Activated effector memory CD4-positive, alpha-beta T cell treated with anti-CD3 and anti-CD28 coated beads, Interleukin-2, amount 50 U/mL, for 16 hours (primary cell): Measurements from ENCODE around the gene PDE6B.
"Not testable (repeated sequence)": the region's sequence is repeated elsewhere in the genome, so short reads cannot be mapped to it uniquely, and the experiment has no call there.

Experiments used
- DNase-seq: peaks from one replicate; pipeline ENCODE4 v3.0.0-alpha.2; 2020

Gene PDE6B

DNA sequence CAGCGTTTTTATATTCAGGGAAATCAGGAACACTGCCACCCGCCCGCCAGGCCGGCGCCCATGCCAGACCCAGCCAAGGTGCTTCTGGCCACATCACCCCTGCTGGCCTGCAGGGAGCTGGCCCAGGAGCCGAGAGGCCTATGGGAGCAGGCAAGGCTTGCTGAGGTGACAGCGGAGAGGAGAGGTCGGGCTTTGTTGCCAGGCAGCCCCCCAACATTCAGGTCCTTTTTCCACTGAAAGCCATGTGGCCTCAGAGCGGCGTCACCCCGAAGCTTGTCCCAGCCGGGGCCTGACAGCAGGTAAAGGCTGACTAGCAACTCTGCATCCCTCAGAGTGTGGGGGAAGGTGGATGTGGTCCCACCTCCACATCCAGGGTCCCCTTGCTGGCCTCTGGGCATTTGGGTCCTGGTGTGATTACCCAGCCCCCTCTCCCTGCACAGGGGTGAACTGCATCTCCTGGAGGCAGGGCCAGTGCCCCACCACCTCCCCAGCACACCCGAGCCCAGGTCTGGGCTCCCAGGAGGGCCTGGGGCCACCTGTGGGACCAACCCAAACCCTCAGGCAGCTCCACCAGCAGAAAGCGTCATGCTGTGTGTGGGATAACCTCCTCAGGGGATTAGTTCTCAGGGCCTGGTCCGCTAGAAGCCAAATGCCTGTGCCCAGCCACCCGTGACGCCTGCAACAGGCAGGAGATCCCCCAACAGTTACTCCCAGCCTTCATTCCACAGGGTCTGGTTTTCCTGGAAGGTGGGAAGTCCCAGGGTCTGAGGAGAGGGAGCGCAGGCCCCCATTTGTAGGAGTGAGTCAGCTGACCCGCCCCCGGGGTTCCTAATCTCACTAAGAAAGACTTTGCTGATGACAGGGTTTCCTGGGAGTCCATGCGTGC is at the start of gene PDE6B:
PDE6B (plus strand) TSS at position 869 of the 886 bp plus-strand sequence. CDS start 54 bp downstream, outside the sequence.
- peak; percentile 50 for DNase-seq

DNA sequence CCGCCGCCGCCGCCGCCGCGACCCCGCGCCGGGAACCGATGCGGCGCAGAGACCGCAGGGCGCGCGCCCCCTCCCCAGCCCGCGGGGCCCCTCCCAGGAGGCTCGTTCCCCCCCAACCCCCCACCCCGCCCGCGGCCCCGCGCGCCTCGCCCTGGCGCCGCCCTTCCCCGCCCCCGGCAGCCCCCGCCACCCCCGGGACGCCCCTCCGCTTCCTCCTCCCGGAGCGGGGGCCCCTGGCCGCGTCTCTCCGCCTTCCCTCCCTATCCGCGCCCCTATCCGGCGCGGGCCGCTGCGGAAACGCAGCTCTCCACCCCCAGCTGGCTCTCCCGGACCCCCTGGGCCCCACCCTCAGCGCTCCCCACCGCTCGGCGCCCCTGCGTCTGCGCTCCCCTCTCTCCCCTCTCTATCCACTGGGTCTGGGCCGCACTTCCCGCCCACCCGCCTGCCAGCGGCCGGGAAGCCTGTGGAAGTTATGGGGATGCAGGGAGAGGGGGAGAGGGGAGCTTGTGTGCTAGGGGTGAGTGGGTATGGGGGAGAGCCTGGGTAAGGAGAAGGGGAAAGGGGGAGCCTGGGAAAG is 49.0 kb upstream of the PDE6B start, which contains the start of gene TMEM271:
TMEM271 (minus strand) TSS at position 51 of the 577 bp plus-strand sequence. CDS start 233 bp downstream, outside the sequence.
- DNase-seq, result peak; percentile 24

DNA sequence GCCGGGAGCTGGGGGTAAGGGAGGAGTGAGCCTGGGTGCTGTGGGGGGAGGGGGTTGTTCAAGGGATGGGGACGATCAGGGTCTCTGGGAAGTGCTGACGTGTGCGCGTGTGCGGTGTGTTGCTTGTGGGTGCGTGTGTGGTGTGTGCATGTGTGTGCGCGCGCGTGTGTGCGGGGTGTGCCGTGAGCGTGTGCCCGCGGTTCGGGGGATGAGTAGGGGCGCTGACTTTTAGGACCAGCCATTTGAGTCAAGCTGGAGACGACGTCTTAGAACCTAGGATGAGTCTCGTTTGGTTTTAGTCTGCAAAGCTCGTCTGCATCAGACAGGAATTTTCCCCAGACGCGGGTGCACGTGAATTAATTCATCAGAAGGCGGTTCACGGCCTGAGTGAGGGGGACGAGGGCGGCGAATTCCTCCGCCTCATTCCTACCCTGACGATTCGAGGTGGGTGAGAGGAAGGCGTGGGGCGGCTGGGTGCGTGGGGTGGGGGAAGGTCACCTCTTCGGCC is 48.3 kb upstream of the PDE6B start:
- DNase-seq, result peak; percentile 33

DNA sequence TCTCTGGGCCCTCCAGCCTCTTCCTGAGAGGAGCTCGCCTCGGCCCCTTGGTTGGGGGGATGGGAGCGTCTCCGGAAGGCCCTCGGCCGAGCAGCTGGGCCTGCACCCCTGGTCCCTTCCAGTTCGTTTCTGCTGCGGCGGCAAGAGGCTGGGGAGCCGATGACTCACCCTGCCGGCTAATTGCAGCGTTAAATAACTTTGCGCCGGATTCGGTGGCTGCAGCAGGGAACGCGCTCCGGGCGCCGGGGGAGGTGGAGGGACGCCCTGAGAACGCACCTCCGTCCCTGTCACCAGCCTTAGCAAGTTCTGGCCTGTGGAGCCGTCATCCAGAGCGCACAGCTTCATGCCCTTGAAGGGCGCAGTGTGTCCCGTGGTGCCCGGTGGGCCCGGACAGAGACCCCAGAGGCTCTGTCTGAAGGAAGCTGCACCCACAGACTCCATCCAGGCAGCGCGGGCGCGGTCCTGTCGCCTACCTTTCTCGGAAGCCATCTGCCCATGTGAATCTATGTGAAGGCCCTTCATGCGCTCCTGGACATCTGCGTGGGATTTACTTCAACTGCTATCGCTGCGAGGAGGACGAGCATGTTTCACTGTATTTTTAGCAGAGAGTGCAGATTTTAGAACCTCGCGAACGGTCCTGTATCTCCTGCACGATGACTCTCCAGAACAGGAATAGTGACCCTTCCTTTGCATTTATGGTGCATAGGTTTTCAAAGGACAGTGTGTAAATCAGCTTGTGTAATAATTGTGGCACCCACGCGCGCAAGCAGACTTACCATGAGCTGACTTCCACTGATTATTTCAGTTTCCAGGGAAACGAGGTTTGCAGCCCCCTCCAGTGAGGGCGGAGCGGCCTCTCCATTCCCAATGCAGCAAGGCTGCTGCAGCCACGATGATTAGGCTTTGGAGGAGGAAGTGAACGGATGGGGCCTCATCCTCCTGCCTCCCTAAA is 47.6 kb upstream of the PDE6B start:
- DNase-seq, result peak; percentile 58

DNA sequence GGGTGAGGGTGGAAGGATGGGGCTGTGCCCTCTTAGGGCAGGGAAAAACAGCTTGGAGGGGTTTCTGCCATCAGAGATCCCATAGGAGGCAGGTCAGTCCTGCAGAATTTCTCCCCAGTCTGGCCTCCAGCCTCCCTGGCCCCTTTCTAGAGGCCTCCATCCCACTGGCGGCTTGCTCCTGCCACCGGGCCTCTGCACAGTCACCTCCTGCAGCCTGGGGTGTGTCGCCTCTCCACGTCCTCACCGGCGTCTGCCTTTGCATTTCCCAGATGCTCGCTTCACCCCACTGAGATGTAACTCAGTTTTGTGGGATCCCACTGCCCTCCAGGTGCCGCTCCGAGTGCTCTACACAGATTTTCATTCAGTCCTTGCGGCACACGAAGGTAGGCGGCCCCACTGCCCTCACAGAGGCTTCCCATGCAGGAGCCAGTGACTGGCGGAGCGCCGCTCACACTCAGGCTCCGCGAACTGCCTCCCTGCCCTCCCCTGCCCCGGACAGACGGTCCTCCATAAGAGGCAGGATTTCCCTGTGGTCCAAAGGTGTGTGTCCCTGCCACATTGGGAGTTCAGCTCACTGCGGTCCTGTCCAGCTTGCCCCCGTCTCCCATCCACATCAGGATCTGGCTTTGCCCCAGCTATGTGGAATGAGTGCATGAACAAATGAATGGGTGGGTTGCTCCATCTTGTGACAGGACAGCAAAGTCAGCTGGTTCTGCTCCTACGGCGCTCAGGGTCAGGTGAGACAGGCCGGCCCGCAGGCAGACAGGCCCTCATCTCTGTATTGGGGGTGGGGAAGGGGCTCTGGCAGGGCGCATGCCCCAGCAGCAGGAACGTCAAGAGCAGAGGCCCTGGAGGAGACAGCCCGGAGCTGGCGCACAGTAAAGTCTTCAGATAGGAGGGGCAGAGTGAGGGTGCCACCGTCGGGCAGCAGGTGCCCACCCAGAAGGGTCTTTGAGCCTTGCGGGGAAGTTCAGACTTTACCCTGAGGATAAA is 46.6 kb upstream of the PDE6B start:
- peak; percentile 28 for DNase-seq

DNA sequence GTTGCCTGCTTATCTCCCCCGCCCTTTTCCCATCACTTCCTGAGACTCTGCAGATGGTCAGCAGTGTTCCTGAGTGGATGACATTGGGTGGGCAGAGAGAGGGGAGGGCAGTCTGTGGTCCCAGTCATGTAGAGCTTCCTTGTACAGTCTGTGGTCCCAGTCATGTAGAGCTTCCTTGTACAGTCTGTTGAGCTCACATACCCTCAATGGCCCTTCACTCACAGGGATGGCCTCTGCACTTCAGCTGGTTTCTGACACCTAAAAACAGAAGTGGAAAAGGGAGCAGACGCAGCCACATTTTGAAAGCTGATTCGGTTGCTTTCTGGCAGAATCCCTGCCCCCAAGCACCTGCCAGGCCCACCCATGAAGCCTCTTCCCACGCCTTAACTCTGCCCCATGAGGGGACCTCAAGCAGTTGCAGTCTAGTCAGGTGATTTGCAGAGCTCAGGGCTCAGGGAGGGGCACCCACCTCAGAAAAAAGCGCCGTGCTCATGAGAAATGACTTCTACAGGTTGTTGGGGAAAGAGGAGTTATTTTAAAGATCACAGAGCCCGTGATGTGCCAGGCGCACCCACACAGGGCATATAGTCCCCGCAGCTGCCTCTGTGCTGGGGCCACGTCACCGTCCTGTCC is 45.7 kb upstream of the PDE6B start:
- peak; percentile 42 for DNase-seq

DNA sequence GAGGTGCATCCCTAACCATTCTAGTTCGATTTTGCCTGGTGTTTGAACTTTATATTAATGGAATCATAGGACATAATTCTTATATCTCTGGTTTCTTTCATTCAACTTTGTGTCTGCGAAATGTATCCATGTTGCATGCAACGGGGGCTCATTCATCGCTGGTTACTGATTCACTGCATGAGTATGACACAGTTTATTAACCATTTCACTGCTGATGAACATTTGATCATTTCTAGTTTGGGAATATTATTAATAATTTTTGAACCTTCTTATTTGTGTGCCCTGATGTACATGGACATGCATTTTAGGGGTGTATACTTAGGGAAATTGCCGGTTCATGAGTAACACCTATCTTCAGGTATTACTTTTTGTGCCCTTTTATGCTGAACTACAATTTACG is 44.2 kb upstream of the PDE6B start:
- DNase-seq, result peak; percentile 9

DNA sequence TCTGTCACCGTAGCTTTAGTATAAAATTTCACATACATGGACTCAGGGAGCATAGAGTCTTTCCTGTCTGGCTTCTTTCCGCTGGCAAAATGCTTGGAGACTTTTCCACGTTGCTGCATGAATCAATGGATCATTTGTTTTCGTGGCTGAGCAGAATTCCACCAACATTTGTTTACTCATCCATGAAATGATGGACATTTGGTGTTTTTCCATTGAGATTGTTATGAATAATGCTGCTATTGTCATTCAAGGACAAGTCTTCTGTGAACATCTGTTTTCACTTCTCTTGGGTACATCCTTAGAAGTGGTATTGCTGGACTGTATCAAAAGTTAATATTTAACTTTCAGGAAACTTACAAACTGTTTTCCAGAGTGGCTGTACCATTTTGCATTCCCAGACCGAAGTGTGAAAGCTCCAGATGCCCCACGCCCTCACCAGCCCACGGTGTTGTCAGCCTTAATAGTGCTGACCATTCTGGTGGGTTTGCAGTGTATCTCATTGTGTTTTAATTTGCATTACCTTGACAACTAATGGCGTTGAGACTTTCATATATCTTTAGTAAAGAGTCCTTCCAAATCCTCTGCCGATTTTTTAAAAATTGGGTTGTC is 43.5 kb upstream of the PDE6B start:
- DNase-seq, result no peak

DNA sequence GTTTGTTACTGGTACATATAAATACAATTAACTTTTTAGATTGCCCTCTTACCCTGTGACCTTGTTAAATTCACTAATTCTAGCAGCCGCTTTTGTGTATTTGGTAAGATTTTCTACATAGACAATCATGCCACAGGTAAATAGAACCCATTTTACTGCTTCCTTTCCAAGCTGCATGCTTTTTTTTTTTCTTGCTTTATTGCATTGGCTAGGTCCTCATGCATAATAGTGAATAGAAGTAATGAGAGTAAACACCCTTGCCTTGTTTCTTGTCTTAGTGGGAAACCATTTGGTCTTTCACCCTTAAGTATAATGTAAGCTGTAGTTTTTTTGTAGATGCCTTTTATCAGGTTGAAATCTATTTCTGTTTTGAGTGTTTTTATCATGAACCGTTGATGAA is 41.6 kb upstream of the PDE6B start:
- no peak for DNase-seq

DNA sequence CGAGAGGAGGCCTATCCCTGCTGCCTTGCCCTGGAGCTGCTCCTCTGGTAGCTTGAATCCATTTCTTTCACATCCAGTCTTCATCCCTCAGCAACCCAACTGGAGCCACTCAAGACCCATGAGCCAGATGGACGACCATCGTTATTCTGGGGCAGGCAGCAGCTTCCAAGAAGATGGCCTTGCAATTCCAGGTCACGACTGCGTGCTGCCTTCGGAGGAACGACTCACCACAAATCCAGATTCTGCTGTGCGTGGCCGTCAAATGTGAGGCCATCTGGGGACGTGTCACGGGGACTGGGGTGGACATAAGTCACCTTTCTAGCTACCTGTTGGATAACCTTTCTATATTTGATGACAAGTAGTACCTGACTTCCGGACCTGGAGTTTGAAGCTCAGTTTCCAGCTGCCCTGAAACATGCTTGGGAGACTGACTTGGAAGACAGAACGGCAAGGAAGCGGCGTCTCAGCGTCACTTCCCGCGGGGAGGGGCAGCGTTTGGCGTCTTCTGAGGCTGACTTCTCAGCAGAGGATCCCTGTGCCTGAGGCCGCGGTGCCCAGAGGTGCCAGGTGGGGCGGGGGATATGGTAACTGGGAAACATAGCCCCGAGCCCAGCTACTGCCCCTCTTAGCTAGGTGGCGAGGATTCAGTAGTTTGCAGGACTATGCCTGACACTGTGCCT is 37.6 kb upstream of the PDE6B start:
- peak; percentile 60 for DNase-seq

DNA sequence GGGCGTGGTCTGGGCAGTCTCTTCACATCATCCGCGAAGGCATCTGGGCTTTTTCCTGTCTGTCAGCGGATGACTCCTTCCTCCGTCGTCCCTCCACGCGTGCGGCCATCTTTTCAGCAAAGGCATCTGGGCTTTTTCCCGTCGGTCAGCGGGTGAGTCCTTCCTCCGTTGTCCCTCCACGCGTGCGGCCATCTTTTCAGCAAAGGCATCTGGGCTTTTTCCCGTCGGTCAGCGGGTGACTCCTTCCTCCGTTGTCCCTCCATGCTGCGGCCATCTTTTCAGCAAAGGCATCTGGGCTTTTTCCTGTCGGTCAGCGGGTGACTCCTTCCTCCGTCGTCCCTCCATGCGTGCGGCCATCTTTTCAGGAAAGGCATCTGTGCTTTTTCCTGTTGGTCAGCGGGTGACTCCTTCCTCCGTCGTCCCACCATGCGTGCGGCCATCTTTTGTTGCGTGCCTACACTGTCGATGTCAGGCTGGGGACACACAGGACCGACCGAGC is 37.0 kb upstream of the PDE6B start:
- DNase-seq, result peak; percentile 33

DNA sequence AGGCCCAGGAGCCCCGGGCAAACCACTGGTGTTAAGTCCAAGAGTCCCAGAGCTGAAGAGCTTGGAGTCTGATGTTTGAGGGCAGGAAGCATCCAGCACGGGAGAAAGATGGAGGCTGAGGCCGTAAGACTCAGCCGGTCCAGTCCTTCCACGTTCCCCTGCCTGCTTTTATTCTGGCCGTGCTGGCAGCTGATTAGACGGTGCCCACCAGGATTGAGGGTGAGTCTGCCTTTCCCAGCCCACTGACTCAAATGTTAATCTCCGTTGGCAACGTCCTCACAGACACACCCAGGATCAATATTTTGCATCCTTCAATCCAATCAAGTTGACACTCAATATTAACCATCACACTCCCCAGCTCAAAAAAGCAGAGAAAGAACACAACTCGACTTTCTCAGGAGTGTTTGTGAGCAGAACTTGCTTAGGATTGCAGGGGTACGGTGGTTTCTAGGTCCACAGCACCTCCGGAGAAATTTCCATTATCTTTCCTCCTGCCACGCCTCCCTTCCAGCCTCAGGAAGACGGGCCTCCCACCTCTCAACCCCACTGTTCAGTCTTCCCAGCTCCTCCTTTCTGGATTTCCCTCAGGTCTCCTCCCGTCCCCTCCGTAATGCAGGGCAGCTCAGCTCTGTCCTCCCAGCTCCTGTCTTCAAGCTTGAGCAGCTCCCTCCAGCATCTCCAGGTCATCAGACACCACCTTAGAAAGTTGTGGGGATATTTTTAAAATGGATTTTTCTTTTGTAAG is 36.0 kb upstream of the PDE6B start:
- DNase-seq, result no peak

DNA sequence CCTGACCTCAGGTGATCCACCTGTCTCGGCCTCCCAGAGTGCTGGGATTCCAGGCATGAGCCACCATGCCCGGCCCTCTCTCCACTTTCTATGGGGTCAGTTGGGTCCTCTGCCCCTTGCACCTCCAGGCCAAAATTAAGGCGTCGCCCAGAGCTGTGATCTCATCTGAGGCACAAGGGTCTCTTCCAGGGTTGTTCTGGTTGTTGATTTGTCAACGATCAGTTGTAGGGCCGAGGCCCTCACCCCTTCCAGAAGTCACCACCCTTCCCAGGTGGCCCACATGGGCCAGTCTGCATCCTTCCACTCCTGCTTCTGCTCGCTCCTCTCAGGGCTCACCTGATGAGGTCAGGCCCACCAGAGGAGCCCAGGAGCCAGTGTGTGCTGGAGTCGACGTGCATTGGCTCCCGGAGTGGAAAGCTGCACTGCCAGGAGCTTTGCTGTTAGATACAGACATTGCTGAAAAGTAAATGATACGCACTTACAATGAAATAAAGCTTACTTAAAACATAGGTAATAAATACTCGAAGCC is 35.0 kb upstream of the PDE6B start:
- DNase-seq, result no peak

DNA sequence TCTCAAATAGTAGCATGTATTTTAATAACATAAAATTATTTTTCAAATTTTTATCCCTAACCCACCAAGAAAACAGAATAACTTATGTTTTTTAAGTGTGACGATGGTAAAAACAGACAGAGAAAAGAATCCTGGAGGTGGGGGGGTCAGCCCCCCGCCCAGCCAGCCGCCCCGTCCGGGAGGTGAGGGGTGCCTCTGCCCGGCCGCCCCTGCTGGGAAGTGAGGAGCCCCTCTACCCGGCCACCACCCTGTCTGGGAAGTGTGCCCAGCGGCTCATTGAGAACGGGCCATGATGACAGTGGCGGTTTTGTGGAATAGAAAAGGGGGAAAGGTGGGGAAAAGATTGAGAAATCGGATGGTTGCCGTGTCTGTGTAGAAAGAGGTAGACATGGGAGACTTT is 33.2 kb upstream of the PDE6B start:
- not testable (repeated sequence) for DNase-seq

DNA sequence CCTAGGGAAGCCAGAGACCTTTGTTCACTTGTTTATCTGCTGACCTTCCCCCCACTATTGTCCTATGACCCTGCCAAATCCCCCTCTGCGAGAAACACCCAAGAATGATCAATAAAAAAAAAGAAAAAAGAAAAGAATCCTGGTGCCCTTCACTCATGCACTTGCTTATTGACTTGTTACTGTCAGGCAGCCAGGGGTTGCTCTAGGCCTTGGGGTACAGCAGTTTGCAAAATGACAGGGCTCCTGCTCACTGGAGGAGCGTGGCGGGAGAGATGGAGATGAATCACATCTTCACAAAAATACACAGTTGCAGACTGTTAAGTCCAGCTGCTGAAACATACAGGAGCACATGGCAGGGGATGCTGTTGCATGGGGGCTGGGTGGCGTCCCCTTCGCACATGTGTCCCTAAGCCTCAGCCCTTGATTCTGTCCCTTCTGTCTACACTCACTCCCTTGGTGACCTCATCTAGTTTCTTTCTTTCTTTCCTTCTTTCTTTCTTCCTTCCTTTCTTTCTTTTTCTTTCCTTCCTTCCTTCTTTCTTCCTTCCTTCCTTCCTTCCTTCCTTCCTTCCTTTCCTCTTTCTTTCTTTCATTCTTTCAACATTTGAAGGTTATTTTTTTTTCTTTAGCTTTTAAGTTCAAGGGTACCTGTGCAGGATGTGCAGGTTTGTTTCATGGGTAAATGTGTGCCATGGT is 32.4 kb upstream of the PDE6B start:
- no peak for DNase-seq

DNA sequence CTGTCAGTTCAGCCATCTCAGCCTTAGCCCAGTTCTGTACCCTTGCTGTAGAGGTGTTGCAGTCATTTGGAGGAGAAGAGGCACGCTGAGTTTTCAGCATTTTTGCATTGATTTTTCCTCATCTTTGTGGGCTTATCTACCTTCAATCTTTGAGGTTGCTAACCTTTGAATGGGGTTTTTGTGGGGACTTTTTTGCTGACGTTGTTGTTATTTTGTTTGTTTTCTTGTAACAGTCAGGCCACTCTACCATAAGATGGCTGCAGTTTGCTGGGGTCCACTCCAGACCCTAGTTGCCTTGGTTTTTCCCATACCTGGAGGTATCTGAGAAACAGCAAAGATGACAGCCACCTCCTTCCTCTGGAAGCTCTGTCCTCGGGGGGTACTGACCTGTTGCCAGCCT is 26.4 kb upstream of the PDE6B start:
- peak; percentile 31 for DNase-seq

DNA sequence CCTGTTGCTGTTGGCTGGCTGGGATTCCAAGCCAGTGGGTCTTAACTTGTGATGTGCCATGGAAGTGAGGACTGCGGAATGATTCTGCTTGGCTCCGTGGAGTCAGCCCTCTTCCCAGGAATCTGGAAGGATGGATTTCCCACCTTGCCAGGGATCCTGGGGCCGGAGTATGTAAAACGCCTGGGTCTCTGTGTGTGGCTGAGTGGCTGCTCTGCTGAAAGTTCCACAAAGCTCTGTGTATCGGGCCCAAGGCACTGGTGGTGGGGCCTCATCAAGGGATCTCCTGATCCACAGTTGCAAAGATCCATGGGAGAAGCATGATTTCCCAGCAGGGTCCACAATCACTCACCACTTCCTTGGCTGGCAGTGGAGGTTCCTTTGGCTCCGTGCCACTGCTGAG is 25.2 kb upstream of the PDE6B start:
- no peak for DNase-seq

DNA sequence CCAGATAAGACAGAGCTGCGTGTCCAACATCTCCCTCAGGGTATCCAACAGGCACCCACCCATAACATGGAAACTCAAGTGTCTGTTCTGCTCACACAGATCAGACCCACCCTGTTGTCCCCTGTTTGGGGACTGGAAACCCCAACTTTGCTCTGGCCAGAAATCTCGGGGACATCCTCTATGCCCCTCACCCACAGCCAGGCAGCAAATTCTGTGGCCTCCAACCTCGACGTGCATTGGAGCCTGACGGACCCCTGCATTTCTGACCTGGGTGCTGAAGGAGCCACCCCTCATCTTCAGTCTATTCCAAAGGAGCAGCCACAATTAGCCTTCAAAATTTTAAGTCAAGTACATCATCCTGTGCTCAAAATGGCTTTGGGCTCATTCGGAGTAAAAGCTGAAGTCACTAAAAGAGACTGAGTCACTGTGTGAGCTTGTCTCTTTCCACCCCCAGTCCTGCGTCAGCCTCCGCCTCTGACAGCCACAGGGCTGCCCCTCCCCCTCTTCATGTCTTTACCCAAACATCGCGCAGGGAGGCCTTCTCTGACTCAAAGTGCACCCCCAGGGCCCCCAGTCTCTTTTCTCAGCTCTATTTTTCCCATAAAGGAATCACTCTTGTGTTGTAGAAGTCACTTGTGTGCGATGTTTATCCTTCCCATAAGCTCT is 24.4 kb upstream of the PDE6B start:
- DNase-seq, result peak; percentile 64
